Measurements from ENCODE around the gene SMC6. TPM values are rescaled to one million over a fixed set of nuclear protein-coding genes. Genes with fewer than 3 reads are reported as not detected.

Gene SMC6
- total RNA-seq, 4 donors from 2014 or later: 8.9 to 18.6 (median 12.0) TPM

- no peak for TF ChIP-seq CTCF (IDR thresholded peaks at IDR 0.05)
- ATAC-seq (ENCODE audit: low FRiP score) (no peak), DNase-seq (ENCODE audit: low spot score) (no peak)
Observed at GRCh38 chr2:17657759-17658158, 95.9 kb downstream of the SMC6 start.

GRCh38 chr2:17652681-17653394, 100.8 kb downstream of the SMC6 start:
- DNase-seq (ENCODE audit: low spot score): no peak
- no peak for ATAC-seq (ENCODE audit: low FRiP score)
- TF ChIP-seq CTCF (IDR thresholded peaks at IDR 0.05): no peak

- ATAC-seq (ENCODE audit: low FRiP score): no peak
- TF ChIP-seq CTCF (IDR thresholded peaks at IDR 0.05): no peak
- no peak for DNase-seq (ENCODE audit: low spot score)
Observed at GRCh38 chr2:17649026-17649425, 104.6 kb downstream of the SMC6 start.

- TF ChIP-seq CTCF (IDR thresholded peaks at IDR 0.05): no peak
- DNase-seq (ENCODE audit: low spot score) (no peak), ATAC-seq (ENCODE audit: low FRiP score) (no peak)
Observed at GRCh38 chr2:17648581-17648980, 105.0 kb downstream of the SMC6 start.

- no peak for TF ChIP-seq CTCF (IDR thresholded peaks at IDR 0.05)
- DNase-seq (ENCODE audit: low spot score) (no peak), ATAC-seq (ENCODE audit: low FRiP score) (no peak)
Observed at GRCh38 chr2:17646838-17647701, 106.5 kb downstream of the SMC6 start.

GRCh38 chr2:17646081-17646554, 107.5 kb downstream of the SMC6 start:
- ATAC-seq (ENCODE audit: low FRiP score) (peak; percentile 69), DNase-seq (ENCODE audit: low spot score) (no peak)
- peak in 1 of 3 donors; percentile 64 for TF ChIP-seq CTCF (IDR thresholded peaks at IDR 0.05)
